ENCODE data around the gene CD209.
"Not testable (repeated sequence)": the region's sequence is repeated elsewhere in the genome, so short reads cannot be mapped to it uniquely, and the experiment has no call there.

The CD209 gene

GRCh38 chr19:7767487-7767886 lies 20.2 kb upstream of the CD209 start:
- DNase-seq, result no peak

DNA sequence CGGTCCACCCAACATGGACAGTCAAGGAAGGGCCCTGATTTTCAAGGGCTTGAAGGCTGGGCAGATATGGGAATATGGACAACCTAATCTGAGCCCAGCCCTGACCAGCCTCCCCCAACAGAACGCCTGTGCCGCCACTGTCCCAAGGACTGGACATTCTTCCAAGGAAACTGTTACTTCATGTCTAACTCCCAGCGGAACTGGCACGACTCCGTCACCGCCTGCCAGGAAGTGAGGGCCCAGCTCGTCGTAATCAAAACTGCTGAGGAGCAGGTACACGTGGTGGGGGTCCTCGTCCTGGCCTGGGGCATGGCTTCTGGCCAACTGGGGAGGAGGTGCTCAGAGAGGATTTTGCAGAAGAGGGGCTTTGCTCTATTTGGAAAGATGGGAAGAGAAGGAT lies 19.2 kb upstream of the CD209 start:
- DNase-seq, result no peak

GRCh38 chr19:7765043-7765442 lies 17.7 kb upstream of the CD209 start:
- not testable (repeated sequence) for DNase-seq

DNA sequence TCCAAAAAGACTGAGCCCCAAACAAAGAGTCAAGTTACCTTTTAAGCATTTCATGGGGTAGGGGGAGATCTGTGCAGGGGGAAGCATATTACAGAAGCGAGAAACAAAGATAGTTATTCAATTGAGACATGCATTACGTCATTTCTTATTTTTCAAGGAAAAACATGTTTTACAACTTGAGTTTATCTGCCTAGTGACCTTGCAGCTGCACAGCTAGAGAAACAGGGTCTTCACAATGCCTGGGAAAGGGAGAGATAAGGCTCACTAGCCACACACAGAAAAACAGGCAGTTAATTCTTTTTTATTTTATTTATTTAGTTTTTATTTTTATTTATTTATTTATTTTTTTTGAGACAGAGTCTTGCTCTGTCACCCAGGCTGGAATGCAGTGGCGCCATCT lies 16.8 kb upstream of the CD209 start:
- DNase-seq, result not testable (repeated sequence)

GRCh38 chr19:7763696-7764095 lies 16.4 kb upstream of the CD209 start:
- DNase-seq, result no peak

GRCh38 chr19:7762719-7763293 lies 15.5 kb upstream of the CD209 start, which contains the start of gene CLEC4M:
TSS of gene CLEC4M (plus strand) at chr19:7763243. CDS start at chr19:7763267, 24 bp downstream.
- DNase-seq, result no peak

DNA sequence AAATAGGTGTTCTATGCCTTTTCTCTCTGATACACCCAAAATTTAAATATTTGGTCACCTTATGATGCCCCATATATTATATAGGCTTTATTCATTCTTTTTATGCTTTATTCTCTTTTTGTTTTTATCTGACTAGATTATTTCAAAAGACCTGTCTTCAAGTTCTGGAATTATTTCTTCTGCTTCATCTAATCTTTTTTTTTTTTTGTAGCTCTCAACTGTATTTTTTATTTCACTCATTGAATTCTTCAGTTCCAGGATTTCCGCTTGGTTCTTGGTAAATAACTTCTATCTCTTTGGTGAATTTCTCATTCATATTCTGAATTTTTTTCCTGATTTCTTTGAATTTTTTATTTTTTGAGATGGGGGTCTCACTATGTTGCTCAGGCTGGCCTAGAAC lies 11.8 kb upstream of the CD209 start:
- no peak for DNase-seq

DNA sequence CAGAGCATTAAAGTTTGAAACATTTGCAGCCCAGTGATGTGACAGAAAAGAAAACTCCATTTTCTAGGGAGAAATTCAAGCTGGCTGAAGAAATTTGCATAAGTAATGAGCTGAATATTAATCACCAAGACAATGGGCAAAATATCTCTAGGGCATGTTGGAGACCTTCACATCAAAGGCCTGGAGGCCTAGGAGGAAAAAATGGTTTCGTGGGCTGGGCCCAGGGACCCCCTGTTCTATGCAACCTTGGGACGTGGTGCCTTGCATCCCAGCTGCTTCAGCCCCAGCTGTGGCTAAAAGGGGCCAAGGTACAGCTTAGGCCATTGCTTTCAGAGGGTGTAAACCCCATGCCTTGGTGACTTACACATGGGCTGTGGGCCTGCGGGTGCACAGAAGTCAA lies 10.0 kb upstream of the CD209 start:
- DNase-seq, result no peak

- DNase-seq, result no peak
Observed at GRCh38 chr19:7756258-7756657, 8.9 kb upstream of the CD209 start.

GRCh38 chr19:7751157-7751783 lies 3.9 kb upstream of the CD209 start:
- no peak for DNase-seq

GRCh38 chr19:7748756-7749155 lies 1.4 kb upstream of the CD209 start:
- DNase-seq, result no peak

DNA sequence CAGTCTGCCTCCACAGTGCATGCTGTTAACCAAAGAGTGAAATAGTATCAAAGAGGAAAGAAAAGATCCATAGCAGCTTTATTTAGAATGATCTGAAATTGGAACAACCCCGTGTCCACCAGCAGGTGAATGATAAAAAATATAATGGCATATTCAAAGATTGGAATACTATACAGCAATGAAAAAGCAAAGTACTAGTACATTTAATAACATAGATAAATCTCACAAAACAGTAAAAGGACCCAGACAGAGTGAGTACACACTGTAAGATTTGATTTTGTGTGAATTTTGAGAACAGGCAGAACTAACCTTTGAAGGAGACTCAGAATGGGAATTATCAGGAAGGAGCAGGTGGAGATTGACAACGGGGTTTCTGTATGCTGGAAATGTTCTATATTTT lies 837 bp upstream of the CD209 start:
- DNase-seq, result no peak

DNA sequence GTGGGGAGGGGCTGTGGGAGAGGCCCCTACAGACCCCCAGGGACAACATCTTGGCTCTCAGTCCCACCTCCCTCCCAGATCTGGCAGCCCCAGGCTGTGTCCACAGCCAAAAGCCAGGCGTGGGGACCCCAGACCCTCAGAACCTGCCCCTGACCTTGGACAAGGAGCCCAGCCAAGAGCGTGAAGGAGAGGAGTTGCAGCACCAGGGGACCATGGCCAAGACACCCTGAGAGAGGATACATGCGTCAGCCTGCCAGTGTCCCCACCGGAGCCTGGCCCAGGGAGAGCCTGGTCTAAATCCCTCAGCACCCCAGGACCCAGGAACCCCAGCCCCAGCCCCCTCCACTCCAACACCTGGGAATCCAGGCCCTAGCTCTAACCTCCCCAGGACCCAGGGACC lies 1.0 kb downstream of the CD209 start:
- DNase-seq, result not testable (repeated sequence)

GRCh38 chr19:7744871-7745650 lies 2.3 kb downstream of the CD209 start:
- no peak for DNase-seq

GRCh38 chr19:7744199-7744786 lies 3.0 kb downstream of the CD209 start:
- DNase-seq, result no peak

DNA sequence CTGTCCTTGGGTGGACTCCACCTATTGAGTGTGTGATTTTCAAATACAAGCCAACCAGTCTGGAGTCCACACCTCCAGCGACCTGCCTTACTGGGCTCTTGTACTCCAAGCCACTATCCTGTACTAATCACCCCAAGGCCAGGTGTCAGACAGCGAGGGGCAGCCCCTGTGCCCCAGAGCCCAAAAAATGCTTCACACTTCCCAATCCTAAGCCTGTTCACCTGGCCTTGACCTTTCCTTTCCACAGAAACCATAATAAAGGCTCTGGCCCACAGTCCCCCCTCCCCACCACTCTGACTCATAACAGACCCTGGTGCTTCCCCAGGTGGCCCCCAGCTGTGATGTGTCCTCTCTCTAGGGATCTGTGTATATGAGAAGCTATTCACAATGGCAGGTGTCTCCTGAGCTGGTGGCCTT lies 3.9 kb downstream of the CD209 start:
- DNase-seq, result no peak

GRCh38 chr19:7742991-7743390 lies 4.3 kb downstream of the CD209 start:
- DNase-seq, result no peak

- no peak for DNase-seq
Observed at GRCh38 chr19:7742575-7742974, 4.8 kb downstream of the CD209 start.

DNA sequence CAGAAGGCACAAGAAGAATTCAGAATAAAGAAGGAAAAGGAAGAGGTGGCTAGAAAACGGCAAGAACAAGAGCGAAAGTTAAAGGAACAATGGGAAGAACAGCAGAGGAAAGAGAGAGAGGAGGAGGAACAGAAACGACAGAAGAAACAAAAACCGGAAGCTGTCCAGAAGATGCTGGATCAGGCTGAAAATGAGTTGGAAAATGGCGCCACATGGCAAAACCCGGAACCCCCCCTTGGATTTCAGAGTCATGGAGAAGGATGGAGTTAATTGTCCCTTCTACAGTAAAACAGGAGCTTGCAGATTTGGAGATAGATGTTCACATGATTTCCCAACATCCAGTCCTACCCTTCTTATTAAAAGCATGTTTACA lies 6.7 kb downstream of the CD209 start:
- no peak for DNase-seq

GRCh38 chr19:7739801-7740681 lies 7.3 kb downstream of the CD209 start:
- DNase-seq, result no peak

DNA sequence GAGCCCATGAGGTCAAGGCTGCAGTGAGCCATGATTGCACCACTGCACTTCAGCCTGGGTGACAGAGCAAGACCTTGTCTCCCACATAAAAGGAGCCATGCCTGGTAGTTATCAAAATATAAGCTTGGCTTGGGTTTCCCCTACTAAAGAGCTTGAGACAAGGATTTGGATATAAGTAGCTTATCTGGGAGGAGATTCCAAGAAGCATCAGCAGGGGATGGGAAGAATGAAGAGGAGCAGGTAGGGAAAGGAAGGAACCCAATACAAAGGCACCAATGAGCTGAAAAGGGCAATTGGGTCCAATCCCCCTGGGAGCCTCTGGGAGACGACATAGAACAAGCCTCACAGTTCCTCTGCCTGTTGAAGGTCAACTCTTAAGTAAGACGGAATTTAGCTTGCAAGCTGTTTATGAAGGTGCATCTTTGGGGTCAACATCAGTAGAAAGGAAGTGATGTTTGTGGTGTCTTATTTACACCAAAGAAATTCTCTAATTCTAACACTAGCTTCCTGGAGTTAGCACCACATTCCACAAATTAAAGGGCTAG lies 8.1 kb downstream of the CD209 start:
- no peak for DNase-seq

DNA sequence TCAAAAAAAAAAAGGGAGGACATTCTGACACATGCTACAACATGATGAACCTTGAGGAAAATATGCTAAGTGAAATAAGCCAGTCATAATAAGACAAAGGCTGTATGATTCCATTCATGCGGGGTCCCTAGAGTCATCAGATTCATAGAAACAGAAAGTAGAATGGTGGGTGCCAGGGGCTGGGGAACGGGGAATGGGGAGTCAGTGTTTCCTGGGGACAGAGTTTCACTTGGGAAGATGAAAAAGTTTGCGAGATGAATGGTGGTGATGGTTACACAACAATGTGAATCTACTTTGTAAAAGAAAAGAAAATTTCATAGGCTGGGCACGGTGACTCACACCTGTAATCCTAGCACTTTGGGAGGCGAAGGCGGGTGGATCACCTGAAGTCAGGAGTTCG lies 9.3 kb downstream of the CD209 start:
- no peak for DNase-seq

- no peak for DNase-seq
Observed at GRCh38 chr19:7737215-7737614, 10.1 kb downstream of the CD209 start.
